ENCODE measurements around the gene UBALD1.

DNA sequence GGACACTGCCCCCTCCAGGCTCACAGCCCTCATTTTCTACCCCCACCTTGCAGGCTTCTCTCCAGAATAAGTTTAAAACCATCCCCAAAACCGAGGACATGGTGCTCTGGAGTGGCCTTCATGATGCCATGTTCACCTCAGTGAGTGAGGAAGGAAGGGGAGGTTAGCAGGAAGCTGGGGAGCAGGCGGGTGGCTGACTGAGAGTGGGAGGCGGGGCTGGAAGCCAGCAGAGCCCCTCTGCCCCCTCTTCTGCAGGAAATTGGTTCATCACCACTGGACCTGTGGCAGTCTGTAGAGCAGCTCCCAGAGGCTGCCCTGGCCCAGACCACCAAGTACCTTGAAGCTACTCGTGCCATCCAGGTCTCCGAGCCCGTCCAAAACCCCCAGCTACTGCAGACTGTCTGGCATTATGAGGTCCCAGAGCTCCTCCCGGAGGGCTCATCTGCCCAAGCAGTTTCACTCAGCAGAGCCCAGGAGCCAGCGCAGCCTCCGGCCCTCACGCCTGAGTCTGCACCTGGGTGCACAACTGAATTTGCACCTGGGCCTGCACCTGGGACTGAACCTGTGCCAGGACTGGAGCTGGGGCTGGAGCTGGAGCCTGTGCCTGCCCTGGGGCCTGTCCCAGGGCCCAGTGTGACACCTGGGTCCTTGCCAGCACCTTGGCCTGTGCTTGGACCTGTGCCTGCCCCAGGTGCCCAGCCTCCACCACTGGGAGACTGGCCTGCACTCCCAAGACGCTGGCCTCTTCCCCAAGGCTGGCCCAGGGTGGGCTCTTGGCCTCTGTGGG lies 39.6 kb downstream of the UBALD1 start:
- TF ChIP-seq POLR2AphosphoS5 (IDR thresholded peaks at IDR 0.05; ENCODE audit: low read depth, low read length) (no peak), POLR2A (IDR thresholded peaks at IDR 0.05; ENCODE audit: low read depth, low read length) (no peak)

Data from GM12891 (cell line).